ENCODE data around the gene MPHOSPH10. TPM values are rescaled to one million over a fixed set of nuclear protein-coding genes. Genes with fewer than 3 reads are reported as not detected.
A peak's percentile ranks its signal among the peaks of the same experiment; 100 is the strongest.
"Not testable (repeated sequence)": the region's sequence is repeated elsewhere in the genome, so short reads cannot be mapped to it uniquely, and the experiment has no call there.

Gene MPHOSPH10
- total RNA-seq, 4 donors from 2014 or later = 16.7 to 34.0 (median 24.7) TPM

GRCh38 chr2:71100195-71100964 is 30.1 kb upstream of the MPHOSPH10 start:
- Histone ChIP-seq H3K27me3 (no peaks in the 10 kb centered on the region), H3K4me1 (peaks cover 27% of the 10 kb centered on the region), H3K4me3 (no peak overlapping the region), H3K36me3 (no peaks in the 10 kb centered on the region), H3K27ac (no peak overlapping the region), H3K9me3 (no peaks in the 10 kb centered on the region)
- TF ChIP-seq POLR2AphosphoS5 (IDR thresholded peaks at IDR 0.05) (no peak), CTCF (IDR thresholded peaks at IDR 0.05) (peak in 1 of 2 donors; percentile 77)
- no peak for DNase-seq (ENCODE audit: low spot score in 2 of 2)
- WGBS = 10% methylated on average over 3 of the region's 3 CpGs

GRCh38 chr2:71101656-71102055 is 28.8 kb upstream of the MPHOSPH10 start:
- H3K9me3 ChIP-seq = no peaks in the 10 kb centered on the region
- H3K27me3 ChIP-seq = no peaks in the 10 kb centered on the region
- H3K4me3 ChIP-seq = no peak overlapping the region
- H3K27ac ChIP-seq = no peak overlapping the region
- no peak for TF ChIP-seq POLR2A (IDR thresholded peaks at IDR 0.05)
- no peak for TF ChIP-seq EP300 (IDR thresholded peaks at IDR 0.05)
- TF ChIP-seq POLR2AphosphoS5 (IDR thresholded peaks at IDR 0.05) = no peak
- no peak for TF ChIP-seq CTCF (IDR thresholded peaks at IDR 0.05)
- WGBS = 20% methylated on average over 2 of the region's 2 CpGs
- H3K36me3 ChIP-seq = no peaks in the 10 kb centered on the region
- peaks cover 27% of the 10 kb centered on the region for H3K4me1 ChIP-seq
- no peak for DNase-seq (ENCODE audit: low spot score in 2 of 2)

- Histone ChIP-seq H3K36me3 (peaks cover 4% of the 10 kb centered on the region), H3K4me1 (peaks cover 27% of the 10 kb centered on the region), H3K4me3 (no peak overlapping the region), H3K27ac (peak overlapping the region; percentile 32), H3K9me3 (no peaks in the 10 kb centered on the region), H3K27me3 (no peaks in the 10 kb centered on the region)
- WGBS = 35% methylated on average over 6 of the region's 6 CpGs
- DNase-seq (ENCODE audit: low spot score in 2 of 2) = no peak
- no peak for TF ChIP-seq POLR2AphosphoS5 (IDR thresholded peaks at IDR 0.05)
- TF ChIP-seq POLR2A (IDR thresholded peaks at IDR 0.05) = no peak
- TF ChIP-seq EP300 (IDR thresholded peaks at IDR 0.05) = no peak
- TF ChIP-seq CTCF (IDR thresholded peaks at IDR 0.05) = no peak
These were observed 27.3 kb upstream of the MPHOSPH10 start for GRCh38 chr2:71102981-71103681.

- TF ChIP-seq EP300 (IDR thresholded peaks at IDR 0.05) = no peak
- no peak for TF ChIP-seq POLR2A (IDR thresholded peaks at IDR 0.05)
- no peak for TF ChIP-seq POLR2AphosphoS5 (IDR thresholded peaks at IDR 0.05)
- no peak for TF ChIP-seq CTCF (IDR thresholded peaks at IDR 0.05)
- Histone ChIP-seq H3K4me3 (no peak overlapping the region), H3K4me1 (peaks cover 27% of the 10 kb centered on the region), H3K9me3 (no peaks in the 10 kb centered on the region), H3K27ac (no peak overlapping the region), H3K36me3 (peaks cover 11% of the 10 kb centered on the region), H3K27me3 (no peaks in the 10 kb centered on the region)
- no peak for DNase-seq (ENCODE audit: low spot score in 2 of 2)
- WGBS = 83% methylated on average over 5 of the region's 5 CpGs
These were observed 26.6 kb upstream of the MPHOSPH10 start for GRCh38 chr2:71103809-71104208.

- Histone ChIP-seq H3K4me1 (peaks cover 17% of the 10 kb centered on the region), H3K36me3 (peaks cover 18% of the 10 kb centered on the region)
- H3K4me3 ChIP-seq; H3K9me3 ChIP-seq; H3K27me3 ChIP-seq; DNase-seq (ENCODE audit: low spot score in 2 of 2); H3K27ac ChIP-seq: not testable (repeated sequence)
- WGBS = 88% methylated on average over 6 of the region's 6 CpGs
These were observed 24.0 kb upstream of the MPHOSPH10 start for GRCh38 chr2:71106463-71106862.
